HG02763 (cell line): Measurements from ENCODE around the gene GBP3.
"Not testable (repeated sequence)": the region's sequence is repeated elsewhere in the genome, so short reads cannot be mapped to it uniquely, and the experiment has no call there.

Source experiments
- ATAC-seq: cut with Tn5 transposase; IDR thresholded peaks from one replicate; pipeline ENCODE4 v1.9.1; 2021; ENCODE audit warnings: mild to moderate bottlenecking, moderate library complexity; ENCODE audit not compliant: unreplicated experiment

Gene GBP3, protein sequence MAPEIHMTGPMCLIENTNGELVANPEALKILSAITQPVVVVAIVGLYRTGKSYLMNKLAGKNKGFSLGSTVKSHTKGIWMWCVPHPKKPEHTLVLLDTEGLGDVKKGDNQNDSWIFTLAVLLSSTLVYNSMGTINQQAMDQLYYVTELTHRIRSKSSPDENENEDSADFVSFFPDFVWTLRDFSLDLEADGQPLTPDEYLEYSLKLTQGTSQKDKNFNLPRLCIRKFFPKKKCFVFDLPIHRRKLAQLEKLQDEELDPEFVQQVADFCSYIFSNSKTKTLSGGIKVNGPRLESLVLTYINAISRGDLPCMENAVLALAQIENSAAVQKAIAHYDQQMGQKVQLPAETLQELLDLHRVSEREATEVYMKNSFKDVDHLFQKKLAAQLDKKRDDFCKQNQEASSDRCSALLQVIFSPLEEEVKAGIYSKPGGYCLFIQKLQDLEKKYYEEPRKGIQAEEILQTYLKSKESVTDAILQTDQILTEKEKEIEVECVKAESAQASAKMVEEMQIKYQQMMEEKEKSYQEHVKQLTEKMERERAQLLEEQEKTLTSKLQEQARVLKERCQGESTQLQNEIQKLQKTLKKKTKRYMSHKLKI

DNA sequence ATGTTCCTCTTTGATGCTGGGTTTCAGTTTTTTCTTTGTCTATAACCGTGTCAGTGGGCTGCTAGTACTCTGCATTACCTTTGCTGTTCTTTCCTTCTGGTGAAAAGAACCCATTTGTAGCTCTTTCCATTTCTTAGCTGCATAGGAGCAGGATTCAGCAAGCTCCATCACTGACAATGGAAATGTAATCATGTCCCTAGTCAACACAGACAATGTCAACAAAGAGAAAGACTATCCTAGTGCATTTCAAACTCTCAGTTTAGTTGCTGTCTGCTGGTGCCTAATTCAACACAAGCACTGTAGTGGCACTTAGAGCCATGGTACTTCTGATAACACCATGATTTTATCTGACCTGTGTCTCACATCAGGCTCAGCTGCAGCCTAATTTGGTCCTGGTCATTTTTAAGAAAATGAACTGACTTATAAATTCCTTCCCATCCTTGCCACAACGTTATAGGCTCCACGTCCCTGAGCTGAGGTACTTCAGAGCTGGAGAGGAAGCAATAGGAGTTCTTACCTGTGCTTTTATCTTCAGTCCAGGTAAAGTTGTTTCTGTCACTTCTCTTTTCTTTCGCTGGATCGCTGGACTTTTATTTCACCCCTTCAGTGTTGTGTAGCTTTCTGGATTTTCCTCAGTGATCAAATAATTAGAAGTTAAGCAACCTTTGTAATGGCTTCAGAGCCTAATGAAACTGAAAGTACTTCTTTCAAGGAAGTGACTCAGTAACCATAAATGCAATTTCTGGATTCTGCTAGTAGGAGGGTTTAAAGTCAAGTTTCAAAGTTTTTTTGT lies at the start of gene GBP3:
Gene GBP3 (minus strand): TSS at position 700 of the 793 bp plus-strand sequence. CDS start 2,145 bp downstream, outside the sequence.
- ATAC-seq: peak; percentile 74

DNA sequence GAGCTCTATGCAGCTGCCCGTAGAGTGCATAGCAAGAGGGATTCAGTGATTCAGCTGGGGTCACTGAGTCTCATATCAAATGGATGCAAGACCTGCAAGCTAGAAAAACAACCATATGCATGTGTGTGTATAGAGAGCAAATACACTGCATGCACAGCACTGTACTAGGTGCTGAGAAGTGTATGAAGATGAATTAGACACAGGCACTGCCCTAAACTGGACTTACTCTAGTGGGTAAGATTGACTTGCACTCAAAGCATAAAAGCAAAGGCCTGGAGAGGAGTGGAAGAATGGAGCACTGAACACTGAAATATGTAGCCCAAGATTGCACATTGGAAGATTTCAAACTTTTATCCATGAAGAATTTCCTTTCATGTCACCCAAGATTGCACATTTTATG lies 47.8 kb upstream of the GBP3 start:
- no peak for ATAC-seq

DNA sequence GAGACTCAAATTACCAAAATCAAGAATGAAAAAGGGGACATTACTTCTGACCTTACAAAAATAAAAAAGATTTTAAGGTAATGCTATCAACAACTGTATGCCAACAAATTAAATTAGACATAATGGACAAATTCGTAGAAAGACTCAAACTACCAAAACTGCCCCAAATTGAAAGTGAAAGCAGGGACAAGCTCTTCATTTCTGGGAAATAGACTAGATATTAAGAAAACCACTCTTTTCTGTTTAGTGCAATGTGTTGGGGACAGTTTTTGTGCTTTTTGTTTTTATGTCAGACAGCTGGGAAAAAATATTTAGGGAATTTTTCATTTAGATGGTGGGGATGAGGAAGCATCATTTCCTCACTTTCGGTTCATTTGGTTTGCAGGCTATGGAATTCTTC lies 47.3 kb upstream of the GBP3 start:
- no peak for ATAC-seq

DNA sequence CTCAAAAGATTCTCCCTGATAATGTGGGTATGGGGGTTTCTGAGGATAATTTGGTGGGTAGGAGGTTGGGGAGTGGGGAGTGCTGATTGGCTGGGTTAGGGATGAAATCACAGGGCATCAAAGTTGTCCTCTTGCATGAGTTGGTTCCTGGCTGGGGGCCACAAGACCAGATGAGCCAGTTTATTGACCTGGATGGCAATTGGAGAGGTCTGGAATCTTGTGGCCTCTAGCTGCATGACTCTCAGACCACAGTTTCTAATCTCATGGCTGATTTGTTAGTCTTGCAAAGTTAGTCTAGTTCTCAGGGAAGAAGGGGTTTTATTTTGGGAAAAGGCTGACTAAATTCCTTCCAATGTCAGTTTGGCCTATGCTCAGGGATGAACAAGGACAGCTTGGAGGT lies 45.6 kb upstream of the GBP3 start:
- no peak for ATAC-seq

DNA sequence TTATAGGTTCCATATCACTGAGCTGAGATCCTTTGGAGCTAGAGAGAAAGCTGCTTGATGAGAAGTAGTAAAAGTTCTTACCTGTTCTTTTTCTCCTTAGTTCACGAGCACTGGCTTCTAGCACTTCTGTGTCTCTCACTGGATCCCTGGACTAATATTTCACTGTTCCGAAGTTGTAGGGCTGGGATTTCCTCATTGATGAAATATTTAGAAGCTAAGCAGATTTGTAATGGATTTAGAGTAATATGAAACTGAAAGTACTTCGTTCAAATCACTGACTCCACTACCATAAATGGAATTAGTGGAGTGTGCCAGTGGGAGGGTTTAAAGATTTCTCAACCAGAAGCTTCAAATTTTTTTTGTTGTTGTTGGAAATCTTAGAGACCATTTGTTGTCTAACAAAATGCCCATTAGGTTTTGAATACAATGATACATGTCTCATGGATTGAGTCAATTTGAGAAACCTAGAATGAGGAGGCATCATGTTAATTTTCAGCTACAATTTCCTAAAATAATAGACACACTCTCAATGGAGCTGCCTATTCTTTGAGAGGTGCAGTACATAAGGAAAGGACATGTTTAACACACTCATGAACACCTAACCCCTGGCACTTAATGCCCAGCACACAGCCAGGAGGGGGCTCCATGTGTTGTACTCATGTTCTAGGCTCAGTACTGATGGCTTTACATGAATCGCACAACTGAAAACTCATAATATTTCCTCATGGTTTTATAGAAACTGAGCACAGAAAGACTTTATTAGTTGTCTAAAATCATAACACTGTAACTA lies 42.6 kb upstream of the GBP3 start, which contains the start of gene GBP1:
Gene GBP1 (minus strand): TSS at position 130 of the 790 bp plus-strand sequence. CDS start 1,974 bp downstream, outside the sequence.
- ATAC-seq: peak; percentile 61

DNA sequence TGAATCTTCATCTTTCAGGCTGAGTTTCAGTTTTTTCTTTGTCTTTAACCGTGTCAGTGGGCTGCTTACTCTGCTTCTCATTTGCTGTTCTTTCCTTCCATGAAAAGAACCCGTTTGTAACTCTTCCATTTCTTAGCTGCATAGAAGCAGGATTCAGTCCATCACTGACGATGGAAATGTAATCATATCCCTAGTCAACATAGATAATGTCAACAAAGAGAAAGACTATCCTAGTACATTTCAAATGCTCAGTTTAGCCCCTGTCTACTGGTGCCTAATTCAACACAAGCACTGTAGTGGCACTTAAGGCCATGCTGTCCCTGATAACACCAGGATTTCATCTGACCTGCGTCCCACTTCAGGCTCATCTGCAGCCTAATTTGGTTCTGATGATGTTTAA lies 42.0 kb upstream of the GBP3 start:
- ATAC-seq: peak; percentile 39

DNA sequence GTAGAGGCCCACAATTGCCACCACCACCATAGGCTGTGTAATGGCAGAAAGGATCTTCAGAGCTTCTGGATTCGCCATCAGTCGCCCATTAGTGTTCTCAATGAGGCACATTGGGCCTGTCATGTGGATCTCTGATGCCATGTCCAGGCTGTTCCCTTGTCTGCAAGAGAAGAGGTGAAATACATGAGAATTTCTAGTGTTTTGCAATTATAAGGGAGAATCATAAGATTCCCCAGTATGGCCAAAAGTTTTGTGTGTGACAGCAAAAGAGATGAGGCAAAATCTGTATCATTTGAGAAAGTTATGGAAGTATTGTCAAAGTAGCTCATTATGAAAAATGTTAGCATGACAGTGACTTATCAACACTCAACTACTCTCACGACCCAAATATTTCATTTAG lies 40.4 kb upstream of the GBP3 start:
- ATAC-seq: no peak

DNA sequence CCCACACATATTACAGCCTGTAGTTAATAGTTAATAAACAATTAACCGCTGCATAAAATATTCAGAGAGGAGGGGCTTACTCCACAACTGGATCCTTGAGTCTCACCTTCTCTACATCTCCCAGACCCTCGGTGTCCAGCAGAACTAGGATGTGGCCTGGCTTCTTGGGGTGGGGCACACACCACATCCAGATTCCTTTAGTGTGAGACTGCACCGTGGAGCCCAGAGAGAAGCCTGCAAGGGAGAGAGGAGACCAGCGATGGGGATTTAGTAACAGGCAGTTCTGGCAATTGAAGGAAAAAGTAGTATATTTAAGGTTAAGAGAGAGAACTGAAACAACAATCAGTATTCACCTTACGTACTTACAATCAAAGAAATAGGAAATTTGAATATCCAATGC lies 37.4 kb upstream of the GBP3 start:
- ATAC-seq: no peak

DNA sequence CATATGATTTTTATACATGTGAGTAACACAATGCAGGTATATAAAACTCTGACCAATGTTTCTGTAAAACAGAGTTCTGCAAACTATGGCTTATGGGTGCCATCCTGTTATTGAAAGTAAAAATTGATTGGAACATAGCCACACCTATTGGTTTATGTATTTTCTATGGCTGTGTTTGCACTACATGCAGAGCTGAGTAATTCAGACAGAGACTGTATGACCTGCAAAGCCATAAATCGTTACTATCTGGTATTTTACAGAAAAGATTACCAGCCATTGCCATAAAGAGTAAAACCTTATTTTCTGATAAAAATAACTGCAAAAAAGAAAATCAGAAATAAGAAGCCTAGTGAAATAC lies 29.3 kb upstream of the GBP3 start:
- no peak for ATAC-seq

DNA sequence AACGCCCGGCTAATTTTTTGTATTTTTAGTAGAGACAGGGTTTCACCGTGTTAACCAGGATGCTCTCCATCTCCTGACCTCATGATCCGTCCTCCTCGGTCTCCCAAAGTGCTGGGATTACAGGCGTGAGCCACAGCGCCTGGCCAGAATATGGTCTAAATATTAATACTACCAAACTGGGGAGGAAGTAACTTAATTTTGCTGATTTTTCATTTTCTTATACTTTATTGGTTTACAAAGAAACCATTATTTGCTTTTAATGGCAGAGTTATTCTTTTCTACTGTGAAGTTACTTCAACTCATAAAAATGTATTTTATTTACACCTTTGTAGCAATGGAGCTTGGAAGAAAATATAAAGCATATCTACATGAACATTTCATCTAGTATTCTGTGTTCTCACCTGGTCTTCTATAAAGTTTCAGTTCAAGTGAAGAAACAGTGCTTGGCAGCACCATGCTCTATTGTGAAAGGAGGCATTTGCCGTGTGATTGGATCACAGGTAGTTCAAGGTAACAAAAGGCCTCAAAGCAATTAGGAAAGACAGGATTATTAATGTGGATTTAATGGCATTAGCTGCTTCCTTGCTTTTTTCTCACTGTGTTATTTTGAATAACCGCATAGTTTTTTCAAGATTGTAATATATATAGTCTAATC lies 28.8 kb upstream of the GBP3 start:
- ATAC-seq: no peak

DNA sequence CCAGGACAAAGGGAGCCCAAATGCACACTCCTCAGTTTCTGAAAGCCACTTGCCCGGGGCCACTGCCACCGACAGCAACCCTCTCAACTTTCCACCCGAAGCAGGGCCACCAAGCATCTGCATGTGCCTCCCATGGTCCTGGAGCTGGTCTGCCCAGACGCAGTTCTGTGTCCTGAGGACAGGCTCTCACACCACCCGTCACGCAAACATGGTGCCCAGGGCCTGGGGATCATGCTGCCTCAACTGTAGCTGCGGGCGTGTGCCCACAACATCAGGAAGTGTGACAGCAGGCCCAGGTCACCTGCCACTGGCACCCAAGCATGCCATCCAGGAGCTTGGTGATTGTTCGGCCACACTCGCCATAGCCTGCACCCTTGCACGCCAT lies 28.0 kb upstream of the GBP3 start:
- ATAC-seq: no peak

DNA sequence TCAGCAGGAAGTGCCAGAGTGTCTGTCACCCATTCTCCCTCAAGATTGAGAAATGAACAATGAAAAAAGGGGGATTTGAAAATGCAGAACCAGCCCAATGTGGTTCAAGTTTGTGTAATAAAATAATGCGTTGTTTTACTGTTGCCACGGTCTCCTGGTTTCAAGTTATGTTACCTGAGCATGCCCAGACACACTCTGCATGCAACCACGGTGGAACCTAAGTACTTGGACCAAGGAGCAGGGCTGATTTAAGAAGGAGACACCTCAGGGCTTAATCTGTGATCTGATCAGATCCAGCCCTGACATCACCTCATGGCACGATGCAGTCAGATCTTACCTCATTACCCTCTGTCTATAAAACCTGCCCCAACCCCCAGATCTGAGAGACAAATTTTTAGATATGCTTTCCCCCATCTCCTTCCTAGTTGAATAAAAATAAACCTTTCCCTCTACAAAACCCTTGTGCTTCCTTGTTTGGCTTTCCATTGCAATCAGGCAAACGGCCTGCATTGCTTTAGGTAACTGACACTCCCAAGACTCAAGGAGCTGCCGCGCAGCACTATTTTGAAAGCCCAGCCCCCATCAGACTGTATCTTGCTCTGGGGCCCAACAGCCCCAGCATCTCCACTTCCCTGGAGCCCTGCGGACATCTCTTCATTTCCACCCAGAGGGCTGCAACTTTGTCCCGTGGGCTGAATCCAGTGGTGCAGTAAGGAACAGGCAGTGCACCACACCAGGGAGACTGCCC lies 27.4 kb upstream of the GBP3 start:
- not testable (repeated sequence) for ATAC-seq

DNA sequence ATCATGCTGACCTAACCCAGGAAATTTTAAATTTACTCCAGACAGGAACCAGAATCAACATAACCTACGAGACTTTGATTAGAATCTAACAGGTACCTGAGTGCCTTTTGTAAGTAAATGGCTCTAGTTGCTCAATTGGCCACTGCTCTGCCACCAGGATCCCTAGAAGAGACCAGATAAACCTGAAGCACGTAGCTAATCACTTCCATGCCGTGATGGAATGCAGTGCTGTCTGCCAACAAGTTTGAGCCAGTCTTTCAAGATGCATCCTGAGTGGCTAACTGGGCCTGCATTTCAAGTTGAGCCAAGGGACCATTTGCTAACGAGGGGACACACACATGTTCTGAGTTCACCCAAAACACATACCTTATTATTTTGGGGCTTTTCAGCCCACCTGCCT lies 26.5 kb upstream of the GBP3 start:
- ATAC-seq: not testable (repeated sequence)

DNA sequence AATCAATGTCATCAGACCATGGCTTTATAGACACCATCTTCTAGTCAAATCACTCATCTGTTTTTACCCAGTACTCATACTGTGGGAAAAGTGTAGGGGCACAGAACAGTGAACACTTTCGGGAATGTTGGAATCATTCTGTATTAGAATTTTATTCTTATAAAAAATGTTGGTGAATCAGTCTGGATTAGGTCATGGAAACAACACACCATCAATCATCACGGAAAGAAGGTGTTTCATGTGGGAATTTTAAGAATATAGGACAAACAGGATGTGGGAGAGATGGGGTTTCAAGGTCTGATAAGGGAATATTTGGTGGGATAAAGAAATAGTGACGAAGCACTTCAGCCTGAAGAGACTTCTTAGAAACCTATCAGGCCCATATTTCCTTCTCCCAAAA lies 25.1 kb upstream of the GBP3 start:
- ATAC-seq: no peak

DNA sequence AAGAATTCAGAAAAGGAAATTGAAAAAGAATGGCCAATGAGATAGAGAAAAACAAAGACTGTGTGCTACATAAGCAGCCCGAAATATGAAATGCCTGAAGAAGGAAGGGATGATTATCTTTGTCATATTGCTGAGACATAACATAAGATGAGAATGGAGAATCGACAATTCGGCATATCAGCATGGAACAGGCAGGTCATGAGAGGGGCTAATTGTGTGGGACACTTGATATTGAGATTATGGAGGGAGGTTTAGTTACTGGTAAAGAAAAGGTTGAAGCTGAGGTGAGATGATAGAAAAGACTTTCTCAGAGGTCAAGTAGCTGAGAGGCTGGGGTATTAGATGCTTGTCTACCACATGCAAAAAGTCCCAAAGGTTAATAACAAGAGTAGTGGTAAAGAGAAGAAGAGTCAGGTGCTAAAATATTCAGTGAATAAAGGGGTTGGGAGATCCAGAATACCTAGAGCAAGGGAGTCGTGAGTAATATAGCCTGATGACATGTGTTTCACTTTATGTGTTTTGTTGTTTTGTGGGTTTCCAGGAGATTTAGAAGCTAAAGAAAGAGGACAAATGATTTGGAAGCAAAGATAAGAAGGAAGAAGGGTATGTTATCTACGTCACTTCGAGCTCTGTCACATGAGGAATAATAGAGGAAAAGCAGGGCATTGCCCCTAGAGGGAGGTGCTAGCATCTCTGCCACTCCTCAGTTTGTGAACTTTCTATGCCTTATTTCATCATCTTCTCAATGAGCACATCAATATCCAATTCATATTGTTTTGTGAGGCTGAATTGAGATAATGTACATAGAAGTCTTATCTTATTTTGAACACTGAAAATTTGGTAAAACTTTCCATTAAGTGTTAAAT lies 23.9 kb upstream of the GBP3 start:
- not testable (repeated sequence) for ATAC-seq

DNA sequence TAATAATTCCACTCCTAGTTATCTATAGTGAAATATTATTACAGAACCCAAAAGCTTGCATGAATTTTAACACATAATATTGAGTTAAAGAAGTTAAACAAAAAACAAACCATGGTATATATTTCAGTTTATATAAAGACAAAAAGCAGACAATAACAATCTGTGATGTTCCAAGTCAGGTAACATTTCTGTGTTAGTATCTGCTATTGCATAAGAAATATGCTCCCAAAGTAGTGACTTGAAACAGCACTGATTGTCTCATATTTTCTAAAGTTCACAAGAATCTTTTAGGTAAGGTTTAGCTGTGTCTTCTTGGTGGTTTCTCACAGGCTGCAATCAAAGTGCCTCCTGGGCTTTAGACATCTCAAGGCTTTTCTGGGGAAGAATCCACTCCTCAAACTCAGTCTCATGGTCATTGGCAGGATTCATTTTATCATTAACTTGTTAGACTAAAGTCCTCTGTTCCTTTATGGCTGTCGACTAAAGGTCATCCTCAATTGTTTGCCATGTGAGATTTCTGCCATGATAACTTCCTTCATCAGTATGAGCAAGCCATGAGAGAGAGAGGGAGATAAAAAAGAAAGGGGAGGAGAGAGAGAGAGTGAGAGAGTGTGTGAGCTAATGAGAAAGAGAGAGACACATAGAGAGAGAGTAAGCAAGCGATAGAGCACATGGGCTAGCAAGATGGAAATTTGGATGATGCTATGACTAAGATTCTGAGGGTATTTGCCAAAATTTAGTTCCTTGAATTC lies 22.5 kb upstream of the GBP3 start:
- no peak for ATAC-seq

DNA sequence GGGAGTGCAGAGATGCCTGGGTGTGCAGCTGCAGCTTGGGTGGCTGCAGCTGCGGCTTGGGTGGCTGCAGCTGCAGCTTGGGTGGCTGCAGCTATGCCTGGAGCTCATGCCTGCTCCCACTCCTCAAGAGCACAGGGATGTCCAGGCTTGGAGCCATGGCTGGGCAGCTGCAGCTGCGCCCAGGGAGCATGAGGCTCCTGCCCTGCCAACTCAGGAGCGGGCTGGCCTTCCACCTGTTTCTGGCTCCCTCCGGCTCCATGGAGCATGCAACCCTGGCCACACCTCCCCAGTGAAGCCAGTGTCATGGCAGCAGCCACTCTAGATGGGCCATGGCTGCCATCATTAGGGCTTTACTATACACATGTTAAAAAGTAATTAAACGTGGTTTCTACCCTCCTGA lies 21.3 kb upstream of the GBP3 start:
- no peak for ATAC-seq

DNA sequence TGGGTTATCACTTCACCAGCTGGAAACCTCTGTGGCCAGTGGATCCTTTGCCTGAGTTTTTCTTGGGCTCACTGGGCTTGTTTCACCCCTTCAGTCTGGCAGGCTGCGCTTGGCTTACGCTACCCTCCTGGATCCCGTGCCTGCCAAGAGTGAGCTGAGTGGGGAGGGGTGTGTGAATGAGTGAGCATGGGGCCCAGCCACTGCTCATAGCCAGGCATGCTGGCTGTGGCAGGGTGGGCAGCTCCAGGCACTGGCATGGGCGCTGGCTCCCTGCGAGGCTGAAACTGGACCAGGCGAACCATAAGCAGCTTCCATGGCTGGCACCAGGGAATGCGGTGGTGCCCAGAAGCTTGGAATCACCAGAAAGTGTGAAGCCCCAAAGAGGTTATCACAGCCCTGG lies 19.8 kb upstream of the GBP3 start:
- no peak for ATAC-seq
